Chondrocyte (in vitro differentiated cells): ENCODE measurements around the gene PIK3R2. TPM values are rescaled to one million over a fixed set of nuclear protein-coding genes. Genes with fewer than 3 reads are reported as not detected.
A peak's percentile ranks its signal among the peaks of the same experiment; 100 is the strongest.

ENCODE experiments used
- DNase-seq: peaks from one replicate; pipeline ENCODE4 v3.0.0; 2021; ENCODE audit warnings: mixed read lengths, low spot score
- H3K27ac Mint-ChIP-seq: one replicate; pipeline ENCODE4 v1.8.0; 2021; ENCODE audit warnings: mild to moderate bottlenecking, moderate library complexity, mixed read lengths; ENCODE audit not compliant: unreplicated experiment
- H3K27me3 Mint-ChIP-seq: 2 replicates; pipeline ENCODE4 v1.8.0; 2021; ENCODE audit warnings: low read depth, mixed read lengths
- H3K36me3 Mint-ChIP-seq: 2 replicates; pipeline ENCODE4 v1.8.0; 2021; ENCODE audit warnings: low read depth, mixed read lengths
- H3K4me1 Mint-ChIP-seq: 2 replicates; pipeline ENCODE4 v1.8.0; 2021; ENCODE audit warnings: low read depth, mild to moderate bottlenecking, mixed read lengths
- H3K4me3 Mint-ChIP-seq: one replicate; pipeline ENCODE4 v1.8.0; 2021; ENCODE audit warnings: mild to moderate bottlenecking, moderate library complexity, mixed read lengths; ENCODE audit not compliant: unreplicated experiment
- H3K9me3 Mint-ChIP-seq: 2 replicates; pipeline ENCODE4 v1.8.0; 2021; ENCODE audit warnings: low read depth, mixed read lengths
- CTCF ChIP-seq: fragments of 200-600 bp; sonication (generic); IDR thresholded peaks from 2 replicates; pipeline ENCODE4 v1.5.0; 2021; ENCODE audit warnings: antibody characterized with exemption, mild to moderate bottlenecking, moderate library complexity
- total RNA-seq: library from RNA; stranded (reverse); gene quantifications from 3 replicates; pipeline ENCODE4 v1.2.1, GENCODE V29; 2021

Gene PIK3R2
- total RNA-seq, 1 donor from 2014 or later: 73.1 TPM

DNA sequence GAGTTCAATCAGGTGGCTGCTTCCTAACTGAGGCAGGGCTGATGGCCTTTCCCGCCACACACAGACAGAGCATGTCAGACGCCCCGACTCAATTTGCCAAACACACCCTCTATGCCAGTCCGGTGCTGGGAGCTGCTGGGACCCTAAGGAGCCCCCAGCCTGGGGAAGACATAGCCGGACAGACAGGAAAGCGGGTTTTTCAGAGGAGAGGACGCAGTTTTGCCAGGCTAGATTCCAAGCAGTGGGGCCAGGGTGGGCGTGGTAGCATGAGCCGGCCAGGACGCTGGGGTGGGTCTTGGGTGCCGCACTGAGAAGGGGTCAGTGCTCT is 35.6 kb upstream of the PIK3R2 start:
- no peak for TF ChIP-seq CTCF
- peak overlapping the region; percentile 76 for H3K4me3 Mint-ChIP-seq
- no peaks in the 10 kb centered on the region for H3K36me3 Mint-ChIP-seq
- H3K4me1 Mint-ChIP-seq: peaks cover 17% of the 10 kb centered on the region
- no peaks in the 10 kb centered on the region for H3K9me3 Mint-ChIP-seq
- no peak for DNase-seq
- H3K27ac Mint-ChIP-seq: peak overlapping the region; percentile 41
- H3K27me3 Mint-ChIP-seq: no peaks in the 10 kb centered on the region

DNA sequence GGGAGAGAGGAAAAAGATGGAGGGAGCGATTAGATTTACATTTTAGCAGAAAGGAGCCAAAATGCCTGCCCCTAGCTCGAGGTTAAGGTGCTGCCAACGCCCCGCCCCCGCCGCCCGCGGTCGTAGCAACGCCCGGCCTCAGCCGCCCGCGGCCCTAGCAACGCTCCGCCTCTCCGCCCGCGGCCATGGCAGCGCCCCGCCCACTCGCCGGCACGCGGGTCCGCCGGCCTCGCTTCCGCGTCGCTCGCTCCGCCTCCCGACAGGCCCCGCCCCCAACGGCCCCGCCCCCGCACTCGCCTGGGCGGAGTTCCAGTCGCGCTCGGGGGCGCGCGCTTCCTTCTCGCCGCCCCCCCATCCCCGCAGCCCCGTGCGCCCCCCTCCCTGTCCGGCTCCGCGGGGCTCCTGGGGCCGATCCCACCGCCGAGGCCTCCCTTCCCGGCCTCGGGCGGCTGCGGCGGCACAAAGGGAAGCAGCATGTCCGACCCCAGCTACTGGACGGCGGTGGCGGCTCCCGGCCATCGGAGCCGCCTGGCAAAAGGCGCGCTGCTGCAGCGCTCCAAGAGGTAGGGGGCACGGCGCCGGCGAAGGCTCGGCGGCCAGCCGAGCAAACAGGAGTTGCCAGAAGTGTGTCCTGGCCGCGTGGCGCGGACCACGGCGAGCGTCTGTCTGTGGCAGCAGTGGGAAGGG is 35.1 kb upstream of the PIK3R2 start:
- Mint-ChIP-seq H3K27ac (peak overlapping the region; percentile 41), H3K27me3 (no peaks in the 10 kb centered on the region), H3K4me1 (peaks cover 16% of the 10 kb centered on the region), H3K4me3 (peak overlapping the region; percentile 76), H3K36me3 (no peaks in the 10 kb centered on the region), H3K9me3 (no peaks in the 10 kb centered on the region)
- TF ChIP-seq CTCF: peak; percentile 38
- no peak for DNase-seq

GRCh38 chr19:18118420-18119012 is 34.4 kb upstream of the PIK3R2 start:
- no peak for TF ChIP-seq CTCF
- Mint-ChIP-seq H3K4me1 (peaks cover 15% of the 10 kb centered on the region), H3K36me3 (peaks cover under 1% of the 10 kb centered on the region), H3K9me3 (no peaks in the 10 kb centered on the region), H3K27ac (no peak overlapping the region), H3K4me3 (peak overlapping the region; percentile 68), H3K27me3 (no peaks in the 10 kb centered on the region)
- DNase-seq: no peak

DNA sequence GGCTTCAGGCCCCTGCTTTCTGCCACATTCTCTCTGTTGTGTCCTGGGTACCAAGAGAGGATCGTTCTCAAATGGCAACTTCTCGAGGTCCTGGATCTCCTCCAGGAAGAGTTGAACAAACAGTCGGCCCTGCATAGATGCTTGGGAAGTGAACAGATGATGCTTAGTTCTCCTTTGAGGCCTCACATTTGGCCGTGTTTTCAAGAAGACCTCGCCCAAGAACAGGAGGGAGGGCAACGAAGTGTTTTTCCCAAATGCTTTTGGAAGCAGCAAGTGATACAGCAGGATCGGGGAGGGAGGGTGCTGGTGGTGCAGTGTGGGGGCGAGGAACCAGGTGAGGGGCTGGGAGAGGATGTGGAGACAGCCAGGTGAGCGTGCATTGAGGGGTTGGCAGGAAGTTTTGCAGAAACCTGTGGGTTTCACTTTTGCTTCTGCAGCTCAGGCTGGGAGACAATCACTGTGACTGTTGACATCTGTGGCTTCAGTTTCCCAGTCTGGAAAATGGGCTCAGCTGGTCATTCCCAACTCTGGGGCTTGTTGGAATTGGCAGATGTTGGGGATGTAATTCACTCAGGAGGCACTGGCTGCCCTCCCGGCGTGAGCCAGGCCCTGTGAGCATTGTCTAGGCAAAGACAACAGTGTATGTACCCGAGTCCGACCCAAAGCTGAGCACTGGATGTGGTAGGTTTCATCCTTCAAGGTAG is 33.8 kb upstream of the PIK3R2 start:
- no peak for DNase-seq
- Mint-ChIP-seq H3K9me3 (no peaks in the 10 kb centered on the region), H3K4me1 (peaks cover 15% of the 10 kb centered on the region), H3K4me3 (peak overlapping the region; percentile 68), H3K36me3 (peaks cover 4% of the 10 kb centered on the region), H3K27ac (no peak overlapping the region), H3K27me3 (no peaks in the 10 kb centered on the region)
- no peak for TF ChIP-seq CTCF

DNA sequence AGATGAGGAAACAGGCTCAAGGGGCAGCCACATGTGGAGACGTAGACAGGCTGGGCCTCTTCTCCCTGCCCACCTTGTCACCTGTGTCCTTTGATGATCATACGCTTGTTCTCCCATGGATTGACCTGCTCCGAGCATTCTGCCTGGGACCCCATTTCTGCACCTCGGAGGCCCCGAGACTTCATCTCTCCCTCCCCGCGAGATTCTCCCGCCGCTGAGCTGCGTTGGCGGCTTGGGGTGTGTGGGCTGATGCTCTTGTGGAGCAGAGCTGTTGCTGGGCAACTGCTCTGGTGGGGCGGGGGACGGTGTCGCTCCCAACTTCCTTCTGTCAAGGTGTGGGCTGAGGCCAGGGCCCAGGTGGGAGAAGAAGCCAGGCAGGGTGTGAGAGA is 33.3 kb upstream of the PIK3R2 start:
- no peak for DNase-seq
- Mint-ChIP-seq H3K4me3 (no peak overlapping the region), H3K27ac (no peak overlapping the region), H3K4me1 (peaks cover 15% of the 10 kb centered on the region), H3K9me3 (no peaks in the 10 kb centered on the region), H3K27me3 (no peaks in the 10 kb centered on the region), H3K36me3 (peaks cover 6% of the 10 kb centered on the region)
- no peak for TF ChIP-seq CTCF
